ENCODE measurements around the gene COQ8B.
A peak's percentile ranks its signal among the peaks of the same experiment; 100 is the strongest.

The COQ8B gene

GRCh38 chr19:40756502-40757110, 39.9 kb upstream of the COQ8B start:
- no peak for TF ChIP-seq CTCF (IDR thresholded peaks at IDR 0.05; ENCODE audit: insufficient read depth, low read depth, low read length, missing control alignments)
- no peak for DNase-seq (ENCODE audit: low read depth)
- no peak overlapping the region for H3K4me3 ChIP-seq (ENCODE audit: low read depth, low read length)

- TF ChIP-seq CTCF (IDR thresholded peaks at IDR 0.05; ENCODE audit: insufficient read depth, low read depth, low read length, missing control alignments) = no peak
- no peak for DNase-seq (ENCODE audit: low read depth)
- no peak overlapping the region for H3K4me3 ChIP-seq (ENCODE audit: low read depth, low read length)
Measured at GRCh38 chr19:40755791-40756190, 39.1 kb upstream of the COQ8B start.

GRCh38 chr19:40755248-40755624, 38.5 kb upstream of the COQ8B start:
- H3K4me3 ChIP-seq (ENCODE audit: low read depth, low read length) = no peak overlapping the region
- TF ChIP-seq CTCF (IDR thresholded peaks at IDR 0.05; ENCODE audit: insufficient read depth, low read depth, low read length, missing control alignments) = no peak

GRCh38 chr19:40754611-40755247, 38.0 kb upstream of the COQ8B start:
- peak; percentile 62 for DNase-seq (ENCODE audit: low read depth)
- peak overlapping the region; percentile 33 for H3K4me3 ChIP-seq (ENCODE audit: low read depth, low read length)

More at GRCh38 chr19:40755248-40755624, 38.5 kb upstream of the COQ8B start:
- DNase-seq (ENCODE audit: low read depth) = no peak

GRCh38 chr19:40752257-40752781, 35.6 kb upstream of the COQ8B start:
- TF ChIP-seq CTCF (IDR thresholded peaks at IDR 0.05; ENCODE audit: insufficient read depth, low read depth, low read length, missing control alignments) = no peak
- peak; percentile 55 for DNase-seq (ENCODE audit: low read depth)
- peak overlapping the region; percentile 72 for H3K4me3 ChIP-seq (ENCODE audit: low read depth, low read length)

More at GRCh38 chr19:40754611-40755247, 38.0 kb upstream of the COQ8B start:
- no peak for TF ChIP-seq CTCF (IDR thresholded peaks at IDR 0.05; ENCODE audit: insufficient read depth, low read depth, low read length, missing control alignments)

GRCh38 chr19:40750874-40751537, 34.3 kb upstream of the COQ8B start, which contains the start of gene SNRPA:
SNRPA (plus strand) TSS chr19:40751203; CDS start chr19:40751409, 206 bp downstream.
- peak; percentile 99 for DNase-seq (ENCODE audit: low read depth)
- TF ChIP-seq CTCF (IDR thresholded peaks at IDR 0.05; ENCODE audit: insufficient read depth, low read depth, low read length, missing control alignments) = no peak

More at GRCh38 chr19:40750874-40751537, 34.3 kb upstream of the COQ8B start, which contains the start of gene SNRPA:
- H3K4me3 ChIP-seq (ENCODE audit: low read depth, low read length) = peak within 1 kb of the TSS; percentile 81

Measured in GM12865 (cell line).